ENCODE measurements around the gene LDLRAD3.

DNA sequence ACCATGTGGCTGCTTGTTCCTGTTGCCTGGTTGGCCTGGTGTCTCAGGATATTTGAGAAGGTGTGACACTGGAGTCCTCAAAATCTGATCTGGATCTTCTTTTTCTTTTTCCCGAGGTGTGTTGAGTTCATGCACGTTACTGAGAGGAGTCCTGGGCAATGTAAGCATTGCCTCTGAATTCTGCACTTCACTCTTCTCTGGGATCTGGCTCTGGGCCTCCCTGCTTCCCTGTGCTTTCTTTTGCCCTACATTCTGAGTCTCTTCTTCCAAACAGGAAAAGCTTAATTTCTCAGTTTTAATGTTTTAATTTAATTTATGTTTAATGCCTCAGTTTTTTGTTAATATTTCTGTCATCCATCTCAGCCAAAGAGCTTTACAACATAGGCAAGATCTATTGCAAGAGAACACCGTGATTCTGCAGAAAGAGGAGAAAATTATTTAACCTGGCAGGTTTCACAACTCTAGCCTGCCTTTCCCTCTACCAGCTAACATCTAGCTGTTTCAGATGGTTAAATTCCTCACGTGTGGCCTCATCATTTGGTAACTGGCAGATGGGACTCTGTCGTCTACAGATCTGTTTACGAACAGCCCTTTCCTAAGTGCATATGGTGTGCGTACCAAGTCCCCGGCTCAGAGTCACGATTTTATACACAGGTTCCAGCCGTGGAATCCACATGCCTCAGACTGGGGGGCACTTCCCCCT, 24.7 kb downstream of the LDLRAD3 start:
- TF ChIP-seq, protein P1, sequence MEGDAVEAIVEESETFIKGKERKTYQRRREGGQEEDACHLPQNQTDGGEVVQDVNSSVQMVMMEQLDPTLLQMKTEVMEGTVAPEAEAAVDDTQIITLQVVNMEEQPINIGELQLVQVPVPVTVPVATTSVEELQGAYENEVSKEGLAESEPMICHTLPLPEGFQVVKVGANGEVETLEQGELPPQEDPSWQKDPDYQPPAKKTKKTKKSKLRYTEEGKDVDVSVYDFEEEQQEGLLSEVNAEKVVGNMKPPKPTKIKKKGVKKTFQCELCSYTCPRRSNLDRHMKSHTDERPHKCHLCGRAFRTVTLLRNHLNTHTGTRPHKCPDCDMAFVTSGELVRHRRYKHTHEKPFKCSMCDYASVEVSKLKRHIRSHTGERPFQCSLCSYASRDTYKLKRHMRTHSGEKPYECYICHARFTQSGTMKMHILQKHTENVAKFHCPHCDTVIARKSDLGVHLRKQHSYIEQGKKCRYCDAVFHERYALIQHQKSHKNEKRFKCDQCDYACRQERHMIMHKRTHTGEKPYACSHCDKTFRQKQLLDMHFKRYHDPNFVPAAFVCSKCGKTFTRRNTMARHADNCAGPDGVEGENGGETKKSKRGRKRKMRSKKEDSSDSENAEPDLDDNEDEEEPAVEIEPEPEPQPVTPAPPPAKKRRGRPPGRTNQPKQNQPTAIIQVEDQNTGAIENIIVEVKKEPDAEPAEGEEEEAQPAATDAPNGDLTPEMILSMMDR (IDR thresholded peaks at IDR 0.05) = no peak
- TF ChIP-seq POLR2A (IDR thresholded peaks at IDR 0.05) = no peak

All from adrenal gland (tissue), 5 donors.